CD14-positive monocyte (primary cell): ENCODE measurements around the gene ME1. TPM values are rescaled to one million over a fixed set of nuclear protein-coding genes. Genes with fewer than 3 reads are reported as not detected.

Source experiments
- DNase-seq, 3 donors: peaks; one replicate each; pipeline ENCODE4 v3.0.0-alpha.2; 2011 to 2022
- H2AFZ ChIP-seq: 2 replicates; pipeline ENCODE4 v1.6.0; 2012; ENCODE audit warnings: mild to moderate bottlenecking, low read depth, low read length, inconsistent platforms; ENCODE audit not compliant: insufficient read depth, poor library complexity, severe bottlenecking
- H3K27ac ChIP-seq, 2 donors: 1 replicate in 1 of 2; 2 replicates in 1 of 2; pipeline ENCODE4 v1.5.1; 2012 to 2013; ENCODE audit warnings: low read length in 2 of 2, control low read depth in 1 of 2, inconsistent platforms in 1 of 2, low read depth in 1 of 2, mild to moderate bottlenecking in 1 of 2
- H3K27me3 ChIP-seq, 2 donors: one replicate each; pipeline versions ENCODE4 v1.6.0 to v1.6.1; 2011 to 2013; ENCODE audit warnings: low read length in 2 of 2; ENCODE audit not compliant: control insufficient read depth in 2 of 2, insufficient read depth in 2 of 2
- H3K36me3 ChIP-seq, 2 donors: replicated peaks in 1 of 2; 1 replicate in 1 of 2; 2 replicates in 1 of 2; pipeline versions ENCODE4 v1.5.1 to v1.6.1; 2012 to 2013; ENCODE audit warnings: low read length in 2 of 2, control low read depth in 1 of 2, inconsistent platforms in 1 of 2, mild to moderate bottlenecking in 1 of 2; ENCODE audit not compliant: insufficient read depth in 2 of 2, control insufficient read depth in 1 of 2
- H3K4me1 ChIP-seq, 2 donors: 1 replicate in 1 of 2; 2 replicates in 1 of 2; pipeline versions ENCODE4 v1.5.1 to v1.6.1; 2012 to 2013; ENCODE audit warnings: low read length in 2 of 2, control low read depth in 1 of 2, inconsistent platforms in 1 of 2, mild to moderate bottlenecking in 1 of 2, moderate library complexity in 1 of 2; ENCODE audit not compliant: insufficient read depth in 2 of 2, control insufficient read depth in 1 of 2
- H3K4me2 ChIP-seq: replicated peaks from 2 replicates; pipeline ENCODE3; 2012; ENCODE audit warnings: low read length, moderate library complexity, mild to moderate bottlenecking; ENCODE audit not compliant: poor library complexity, severe bottlenecking; ENCODE audit errors: extremely low read depth
- H3K4me3 ChIP-seq, 3 experiments: fragments of 200-600 bp in 1 of 3; sonication (generic) in 1 of 3; replicated peaks in 1 of 3; 1 replicate in 2 of 3; 2 replicates in 1 of 3; pipeline ENCODE4 v1.5.1; 2011 to 2013; ENCODE audit warnings: low read length in 3 of 3, mild to moderate bottlenecking in 3 of 3, control low read depth in 2 of 3, low read depth in 2 of 3, inconsistent platforms in 1 of 3, moderate library complexity in 1 of 3
- H3K79me2 ChIP-seq: 2 replicates; pipeline ENCODE4 v1.6.0; 2012; ENCODE audit warnings: mild to moderate bottlenecking, control low read depth, inconsistent platforms, low read length, moderate library complexity; ENCODE audit not compliant: insufficient read depth
- H3K9ac ChIP-seq: 2 replicates; pipeline ENCODE4 v1.6.0; 2017; ENCODE audit warnings: low read length, mild to moderate bottlenecking; ENCODE audit not compliant: insufficient read depth, poor library complexity, severe bottlenecking
- H3K9me3 ChIP-seq, 2 donors: replicated peaks in 1 of 2; 1 replicate in 1 of 2; 2 replicates in 1 of 2; pipeline versions ENCODE4 v1.5.1 to v1.6.1; 2012 to 2013; ENCODE audit warnings: low read length in 2 of 2, control low read depth in 1 of 2; ENCODE audit not compliant: control insufficient read depth in 1 of 2, insufficient read depth in 1 of 2
- H4K20me1 ChIP-seq: 2 replicates; pipeline ENCODE4 v1.6.0; 2012; ENCODE audit warnings: mild to moderate bottlenecking, low read length, control low read depth, moderate library complexity; ENCODE audit not compliant: insufficient read depth
- H3K27ac Mint-ChIP-seq, 7 donors: one replicate each; pipeline ENCODE4 v1.8.0; 2020; ENCODE audit warnings: mild to moderate bottlenecking in 7 of 7, mixed read lengths in 7 of 7, moderate library complexity in 6 of 7, inconsistent platforms in 2 of 7
- H3K27me3 Mint-ChIP-seq, 3 donors: one replicate each; pipeline ENCODE4 v1.8.0; 2021 to 2022; ENCODE audit warnings: low read depth in 3 of 3, mild to moderate bottlenecking in 3 of 3, mixed read lengths in 3 of 3, moderate library complexity in 3 of 3, inconsistent platforms in 1 of 3
- H3K36me3 Mint-ChIP-seq, 2 donors: one replicate each; pipeline ENCODE4 v1.8.0; 2020; ENCODE audit warnings: mixed read lengths in 2 of 2, inconsistent platforms in 1 of 2, mild to moderate bottlenecking in 1 of 2
- H3K4me1 Mint-ChIP-seq: one replicate; pipeline ENCODE4 v1.8.0; 2020; ENCODE audit warnings: mild to moderate bottlenecking, mixed read lengths
- H3K4me3 Mint-ChIP-seq, 2 donors: one replicate each; pipeline ENCODE4 v1.8.0; 2020; ENCODE audit warnings: mild to moderate bottlenecking in 2 of 2, mixed read lengths in 2 of 2, moderate library complexity in 1 of 2
- H3K9me3 Mint-ChIP-seq, 7 donors: one replicate each; pipeline ENCODE4 v1.8.0; 2020 to 2022; ENCODE audit warnings: mixed read lengths in 7 of 7, mild to moderate bottlenecking in 6 of 7, moderate library complexity in 6 of 7, inconsistent platforms in 2 of 7
- CTCF ChIP-seq: fragments of 200-600 bp; IDR thresholded peaks from one replicate; pipeline ENCODE4 v1.8.0; 2022; ENCODE audit warnings: antibody characterized with exemption, mild to moderate bottlenecking
- WGBS: methylation state at CpG from one replicate; pipeline ENCODE4 v1.1.5; 2013; ENCODE audit warnings: missing lambda C conversion rate; ENCODE audit not compliant: insufficient coverage; 5-methylcytosine and 5-hydroxymethylcytosine counted together
- intact Hi-C, 2 donors: fragments of 100-400 bp; cut with micrococcal nuclease; formaldehyde crosslinking; loops; one replicate each; pipeline versions ENCODE4 v1.15.0 to v1.15.1; 2023
- polyA plus RNA-seq, 3 donors: library from polyadenylated mRNA; depleted of rRNA in 1 of 3; unstranded in 2 of 3; stranded (reverse) in 1 of 3; fragments of 300-500 nt in 2 of 3; fragments of >200 nt in 1 of 3; fragmentation: Illumina TruSeq in 2 of 3; gene quantifications; 1 replicate in 2 of 3; 2 replicates in 1 of 3; pipeline ENCODE4 v1.2.3, GENCODE V29; 2012 to 2021

The ME1 gene
- polyA plus RNA-seq, 3 donors: 1.3 to 4.0 (median 2.1) TPM

GRCh38 chr6:83313882-83314281 is 117.0 kb downstream of the ME1 start:
- Mint-ChIP-seq H3K36me3 (no peaks in the 10 kb centered on the region), H3K9me3 (peaks cover 0 to 1% (median 0%) of the 10 kb centered on the region in 7 donors), H3K4me1 (no peaks in the 10 kb centered on the region), H3K27me3 (no peaks in the 10 kb centered on the region), H3K4me3 (no peak overlapping the region), H3K27ac (no peak overlapping the region)
- Histone ChIP-seq H4K20me1 (no peaks in the 10 kb centered on the region), H3K36me3 (no peaks in the 10 kb centered on the region), H3K27me3 (no peaks in the 10 kb centered on the region), H3K4me1 (no peaks in the 10 kb centered on the region), H2AFZ (no peak overlapping the region), H3K79me2 (no peaks in the 10 kb centered on the region), H3K27ac (no peak overlapping the region), H3K4me2 (no peak overlapping the region), H3K9ac (no peak overlapping the region), H3K9me3 (no peaks in the 10 kb centered on the region), H3K4me3 (no peak overlapping the region)
- intact Hi-C loops: no loop called here
- DNase-seq: no peak
- no peak for TF ChIP-seq CTCF

- Histone ChIP-seq H3K9me3 (no peaks in the 10 kb centered on the region), H2AFZ (no peak overlapping the region), H3K27ac (no peak overlapping the region), H3K4me1 (no peaks in the 10 kb centered on the region), H3K4me2 (no peak overlapping the region), H3K79me2 (no peaks in the 10 kb centered on the region), H3K4me3 (no peak overlapping the region), H3K9ac (no peak overlapping the region), H3K36me3 (no peaks in the 10 kb centered on the region), H3K27me3 (no peaks in the 10 kb centered on the region), H4K20me1 (no peaks in the 10 kb centered on the region)
- H3K27ac Mint-ChIP-seq: no peak overlapping the region
- no peak for TF ChIP-seq CTCF
- H3K4me3 Mint-ChIP-seq: no peak overlapping the region
- no CpG with 5 or more reads among the region's 1 CpG for WGBS
- DNase-seq: no peak
- intact Hi-C loops: no loop called here
- H3K4me1 Mint-ChIP-seq: no peaks in the 10 kb centered on the region
- H3K36me3 Mint-ChIP-seq: no peaks in the 10 kb centered on the region
- H3K9me3 Mint-ChIP-seq: no peaks in the 10 kb centered on the region
- no peaks in the 10 kb centered on the region for H3K27me3 Mint-ChIP-seq
Measured at GRCh38 chr6:83311231-83311630, 119.6 kb downstream of the ME1 start.
